NB4 (cell line): ENCODE results near the gene EID1.

Experiments
- DNase-seq: peaks from one replicate; pipeline ENCODE4 v3.0.0; 2010; ENCODE audit warnings: low read depth
- H3K4me3 ChIP-seq: one replicate; pipeline ENCODE4 v1.5.1; 2011; ENCODE audit warnings: mild to moderate bottlenecking, low read depth, low read length, moderate library complexity
- CTCF ChIP-seq: IDR thresholded peaks from one replicate; pipeline ENCODE4 v1.5.1; 2012; ENCODE audit warnings: low read depth, low read length
- MAX ChIP-seq: IDR thresholded peaks from 2 replicates; pipeline ENCODE4 v1.6.1; 2011; ENCODE audit warnings: low read depth, low read length
- MYC ChIP-seq: IDR thresholded peaks from 2 replicates; pipeline ENCODE4 v1.6.1; 2011; ENCODE audit warnings: low read depth, low read length
- POLR2A ChIP-seq: IDR thresholded peaks from 2 replicates; pipeline ENCODE4 v1.6.1; 2011; ENCODE audit warnings: mild to moderate bottlenecking; ENCODE audit not compliant: insufficient read length; ENCODE audit errors: extremely low read depth

Gene EID1

GRCh38 chr15:48855501-48856440, 22.2 kb upstream of the EID1 start:
- no peak for DNase-seq
- no peak overlapping the region for H3K4me3 ChIP-seq
- TF ChIP-seq CTCF: peak; percentile 7
- TF ChIP-seq MAX: no peak
- TF ChIP-seq POLR2A: no peak
- TF ChIP-seq MYC: no peak

GRCh38 chr15:48856942-48857341, 21.0 kb upstream of the EID1 start:
- no peak for TF ChIP-seq POLR2A
- no peak for TF ChIP-seq CTCF
- no peak for TF ChIP-seq MAX
- TF ChIP-seq MYC: no peak
- no peak overlapping the region for H3K4me3 ChIP-seq
- no peak for DNase-seq

- peak; percentile 13 for DNase-seq
- TF ChIP-seq POLR2A (no peak), MAX (no peak), MYC (no peak), CTCF (no peak)
- H3K4me3 ChIP-seq: no peak overlapping the region
Observed at GRCh38 chr15:48858401-48858800, 19.5 kb upstream of the EID1 start.

GRCh38 chr15:48859426-48859825, 18.5 kb upstream of the EID1 start:
- H3K4me3 ChIP-seq: no peak overlapping the region
- TF ChIP-seq MAX (no peak), POLR2A (no peak), CTCF (no peak), MYC (no peak)

GRCh38 chr15:48861813-48862431, 16.0 kb upstream of the EID1 start:
- TF ChIP-seq CTCF (peak; percentile 81), POLR2A (no peak), MAX (no peak), MYC (peak; percentile 5; the same call in 1 of the 2 replicates)
- H3K4me3 ChIP-seq: no peak overlapping the region
- DNase-seq: peak; percentile 79

More at GRCh38 chr15:48859426-48859825, 18.5 kb upstream of the EID1 start:
- no peak for DNase-seq
